ENCODE results near the gene CUL1.
A peak's percentile ranks its signal among the peaks of the same experiment; 100 is the strongest.

The CUL1 gene

DNA sequence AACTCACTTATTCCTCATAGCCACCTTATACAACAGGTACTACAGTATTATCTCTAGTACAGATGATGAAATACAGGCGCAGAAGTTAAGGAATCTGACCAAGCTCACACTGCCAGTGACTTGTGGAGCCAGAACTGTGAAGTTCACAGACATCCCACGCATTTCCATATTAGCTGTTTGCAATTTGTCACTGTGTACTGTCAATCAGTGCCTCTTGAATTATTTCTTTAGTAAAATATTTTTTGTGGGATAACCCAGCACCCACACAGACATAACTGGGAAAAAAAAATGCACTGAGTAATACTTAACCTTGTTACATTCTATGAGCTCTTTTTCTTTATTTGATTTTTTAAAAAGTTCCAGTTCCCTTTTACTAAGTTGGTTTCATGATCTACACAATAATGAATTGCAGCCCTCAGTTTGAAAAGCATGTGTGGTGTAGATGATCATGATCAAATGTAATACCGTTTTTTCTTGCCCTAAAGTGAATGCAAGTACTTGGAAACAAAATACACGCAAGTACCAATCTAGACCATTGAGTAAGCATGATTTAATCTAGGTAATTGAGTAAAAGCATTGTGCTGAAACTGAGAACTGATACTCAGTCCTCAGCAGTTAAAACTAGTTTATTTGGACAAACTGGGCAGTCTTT, 14.1 kb downstream of the CUL1 start:
- peak overlapping the region; percentile 90 for H3K4me2 ChIP-seq
- peaks cover 65% of the 10 kb centered on the region for H4K20me1 ChIP-seq (ENCODE audit: insufficient read depth)
- peaks cover 100% of the 10 kb centered on the region for H3K4me1 ChIP-seq (ENCODE audit: low read depth, poor library complexity, severe bottlenecking)
- H3K36me3 ChIP-seq (ENCODE audit: insufficient read depth) = no peaks in the 10 kb centered on the region
- peak overlapping the region; percentile 0; the same call in 1 of the 2 replicates for H3K9ac ChIP-seq
- H2AFZ ChIP-seq (ENCODE audit: low read depth) = no peak overlapping the region
- H3K4me3 ChIP-seq (IDR thresholded peaks at IDR 0.05; ENCODE audit: insufficient read depth, low read depth, low read length) = no peak overlapping the region
- TF ChIP-seq, protein P1, sequence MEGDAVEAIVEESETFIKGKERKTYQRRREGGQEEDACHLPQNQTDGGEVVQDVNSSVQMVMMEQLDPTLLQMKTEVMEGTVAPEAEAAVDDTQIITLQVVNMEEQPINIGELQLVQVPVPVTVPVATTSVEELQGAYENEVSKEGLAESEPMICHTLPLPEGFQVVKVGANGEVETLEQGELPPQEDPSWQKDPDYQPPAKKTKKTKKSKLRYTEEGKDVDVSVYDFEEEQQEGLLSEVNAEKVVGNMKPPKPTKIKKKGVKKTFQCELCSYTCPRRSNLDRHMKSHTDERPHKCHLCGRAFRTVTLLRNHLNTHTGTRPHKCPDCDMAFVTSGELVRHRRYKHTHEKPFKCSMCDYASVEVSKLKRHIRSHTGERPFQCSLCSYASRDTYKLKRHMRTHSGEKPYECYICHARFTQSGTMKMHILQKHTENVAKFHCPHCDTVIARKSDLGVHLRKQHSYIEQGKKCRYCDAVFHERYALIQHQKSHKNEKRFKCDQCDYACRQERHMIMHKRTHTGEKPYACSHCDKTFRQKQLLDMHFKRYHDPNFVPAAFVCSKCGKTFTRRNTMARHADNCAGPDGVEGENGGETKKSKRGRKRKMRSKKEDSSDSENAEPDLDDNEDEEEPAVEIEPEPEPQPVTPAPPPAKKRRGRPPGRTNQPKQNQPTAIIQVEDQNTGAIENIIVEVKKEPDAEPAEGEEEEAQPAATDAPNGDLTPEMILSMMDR (conservative IDR thresholded peaks at IDR 0.05; ENCODE audit: low read depth, low read length) = no peak
- H3K27me3 ChIP-seq (ENCODE audit: insufficient read depth, low read depth) = no peaks in the 10 kb centered on the region
- H3K79me2 ChIP-seq (ENCODE audit: insufficient read depth, low read depth) = peaks cover 100% of the 10 kb centered on the region
- H3K27ac ChIP-seq = peak overlapping the region; percentile 57

DNA sequence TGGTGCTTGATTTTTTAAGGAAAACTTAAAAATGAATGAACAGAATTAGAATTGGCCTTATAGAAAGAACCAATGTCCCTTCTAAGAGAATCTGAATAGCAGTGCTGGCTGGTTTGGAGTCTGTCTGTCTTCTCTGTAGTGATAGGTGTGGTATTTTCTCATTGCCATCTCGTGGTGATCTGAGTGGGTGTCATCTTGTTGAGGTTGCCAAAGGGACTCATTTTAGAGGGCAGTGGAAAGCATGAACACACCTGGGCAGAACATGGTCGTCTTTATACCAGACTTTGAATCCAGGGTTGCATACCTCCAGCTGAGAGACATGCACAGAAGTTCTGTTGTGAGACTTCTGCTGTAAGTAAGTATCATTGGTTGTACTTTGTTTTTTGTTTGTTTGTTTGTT, 15.8 kb downstream of the CUL1 start:
- Histone ChIP-seq H2AFZ (ENCODE audit: low read depth) (no peak overlapping the region), H3K4me1 (ENCODE audit: low read depth, poor library complexity, severe bottlenecking) (peaks cover 100% of the 10 kb centered on the region), H3K27me3 (ENCODE audit: insufficient read depth, low read depth) (no peaks in the 10 kb centered on the region), H4K20me1 (ENCODE audit: insufficient read depth) (peaks cover 59% of the 10 kb centered on the region), H3K4me3 (IDR thresholded peaks at IDR 0.05; ENCODE audit: insufficient read depth, low read depth, low read length) (no peak overlapping the region), H3K36me3 (ENCODE audit: insufficient read depth) (no peaks in the 10 kb centered on the region), H3K79me2 (ENCODE audit: insufficient read depth, low read depth) (peaks cover 100% of the 10 kb centered on the region), H3K9ac (no peak overlapping the region), H3K4me2 (peak overlapping the region; percentile 90), H3K27ac (peak overlapping the region; percentile 57; the same call in 1 of the 2 replicates)
- TF ChIP-seq, protein P1 (conservative IDR thresholded peaks at IDR 0.05; ENCODE audit: low read depth, low read length) = no peak

- Histone ChIP-seq H3K36me3 (ENCODE audit: insufficient read depth) (no peaks in the 10 kb centered on the region), H3K4me1 (ENCODE audit: low read depth, poor library complexity, severe bottlenecking) (peaks cover 100% of the 10 kb centered on the region), H2AFZ (ENCODE audit: low read depth) (no peak overlapping the region), H3K4me2 (peak overlapping the region; percentile 90; the same call in 1 of the 2 replicates), H3K79me2 (ENCODE audit: insufficient read depth, low read depth) (peaks cover 100% of the 10 kb centered on the region), H3K4me3 (IDR thresholded peaks at IDR 0.05; ENCODE audit: insufficient read depth, low read depth, low read length) (no peak overlapping the region), H4K20me1 (ENCODE audit: insufficient read depth) (peaks cover 59% of the 10 kb centered on the region), H3K27me3 (ENCODE audit: insufficient read depth, low read depth) (no peaks in the 10 kb centered on the region), H3K9ac (no peak overlapping the region), H3K27ac (peak overlapping the region; percentile 57; the same call in 1 of the 2 replicates)
- TF ChIP-seq, protein P1 (conservative IDR thresholded peaks at IDR 0.05; ENCODE audit: low read depth, low read length) = no peak
Measured at GRCh38 chr7:148715027-148715426, 16.3 kb downstream of the CUL1 start.

DNA sequence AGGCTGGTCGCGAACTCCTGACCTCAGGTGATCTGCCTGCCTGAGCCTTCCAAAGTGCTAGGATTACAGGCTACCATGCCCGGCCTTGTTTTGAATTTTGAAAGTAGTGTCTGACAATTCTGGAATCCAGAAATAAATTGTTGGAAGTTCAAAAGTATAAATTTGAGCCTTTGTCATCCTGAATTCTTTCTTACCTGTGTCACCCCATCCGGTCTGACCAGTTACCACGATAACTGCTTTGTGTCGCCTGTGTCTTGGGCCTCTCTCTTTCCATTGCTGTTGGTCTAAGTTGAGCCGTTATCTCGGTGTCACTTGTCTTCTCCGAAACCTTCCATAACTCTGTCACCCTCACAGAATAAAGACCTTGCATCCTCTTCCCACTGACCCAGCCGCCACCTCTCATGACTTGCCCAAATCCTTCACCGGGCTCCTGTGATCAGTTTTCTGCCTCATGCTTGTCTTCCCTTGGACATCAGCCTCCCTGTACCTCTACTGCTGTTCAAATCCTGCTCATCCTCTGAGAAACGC, 18.6 kb downstream of the CUL1 start:
- H3K4me2 ChIP-seq = peak overlapping the region; percentile 1; the same call in 1 of the 2 replicates
- H3K27me3 ChIP-seq (ENCODE audit: insufficient read depth, low read depth) = no peaks in the 10 kb centered on the region
- H3K36me3 ChIP-seq (ENCODE audit: insufficient read depth) = no peaks in the 10 kb centered on the region
- no peak overlapping the region for H3K27ac ChIP-seq
- H4K20me1 ChIP-seq (ENCODE audit: insufficient read depth) = peaks cover 66% of the 10 kb centered on the region
- peaks cover 100% of the 10 kb centered on the region for H3K79me2 ChIP-seq (ENCODE audit: insufficient read depth, low read depth)
- no peak overlapping the region for H2AFZ ChIP-seq (ENCODE audit: low read depth)
- H3K4me3 ChIP-seq (IDR thresholded peaks at IDR 0.05; ENCODE audit: insufficient read depth, low read depth, low read length) = no peak overlapping the region
- peaks cover 100% of the 10 kb centered on the region for H3K4me1 ChIP-seq (ENCODE audit: low read depth, poor library complexity, severe bottlenecking)
- H3K9ac ChIP-seq = no peak overlapping the region
- TF ChIP-seq, protein P1 (conservative IDR thresholded peaks at IDR 0.05; ENCODE audit: low read depth, low read length) = no peak

Measured in KMS-11 (cell line).